Heart right ventricle (tissue), 16 donors: ENCODE data around the gene ADORA1. TPM values are rescaled to one million over a fixed set of nuclear protein-coding genes. Genes with fewer than 3 reads are reported as not detected.
A peak's percentile ranks its signal among the peaks of the same experiment; 100 is the strongest.

ENCODE experiments used
- ATAC-seq, 8 donors: fragments of 200-7000 bp; cut with Tn5 transposase; one replicate each; pipeline ENCODE4 v1.9.1; 2020; ENCODE audit warnings: mild to moderate bottlenecking in 8 of 8, moderate library complexity in 8 of 8, moderate number of reproducible peaks in 1 of 8
- DNase-seq, 2 donors: peaks; one replicate each; pipeline ENCODE4 v3.0.0-alpha.2; 2020
- H3K27ac ChIP-seq, 10 donors: fragments of 200-600 bp; sonication (generic) in 2 of 10; one replicate each; pipeline versions ENCODE4 v1.5.0 to v1.8.0; 2020 to 2022; ENCODE audit warnings: mild to moderate bottlenecking in 3 of 10
- H3K27me3 ChIP-seq, 7 donors: fragments of 200-600 bp; one replicate each; pipeline ENCODE4 v1.8.0; 2021 to 2022; ENCODE audit warnings: mild to moderate bottlenecking in 2 of 7
- H3K36me3 ChIP-seq, 9 donors: fragments of 200-600 bp; sonication (generic) in 1 of 9; one replicate each; pipeline versions ENCODE4 v1.5.0 to v1.8.0; 2020 to 2022; ENCODE audit warnings: mild to moderate bottlenecking in 2 of 9
- H3K4me1 ChIP-seq, 9 donors: fragments of 200-600 bp; sonication (generic) in 1 of 9; one replicate each; pipeline versions ENCODE4 v1.5.0 to v1.8.0; 2020 to 2022; ENCODE audit warnings: mild to moderate bottlenecking in 4 of 9
- H3K4me3 ChIP-seq, 10 donors: fragments of 200-600 bp; sonication (generic) in 2 of 10; one replicate each; pipeline versions ENCODE4 v1.5.0 to v1.8.0; 2020 to 2022; ENCODE audit warnings: mild to moderate bottlenecking in 7 of 10, moderate library complexity in 2 of 10
- H3K9me3 ChIP-seq, 11 donors: fragments of 200-600 bp in 10 of 11; sonication (generic) in 2 of 11; one replicate each; pipeline versions ENCODE4 v1.5.0 to v1.8.0; 2013 to 2022; ENCODE audit warnings: mild to moderate bottlenecking in 2 of 11, control low read depth in 1 of 11, moderate library complexity in 1 of 11
- WGBS, 2 donors: extraction: QIAGEN DNeasy Blood & Tissue Kit; methylation state at CpG; one replicate each; pipeline ENCODE4 v1.1.7; 2013; ENCODE audit warnings: inconsistent platforms in 1 of 2; 5-methylcytosine and 5-hydroxymethylcytosine counted together
- intact Hi-C, 10 donors: fragments of 100-400 bp; cut with DNase I; formaldehyde crosslinking; loops; one replicate each; pipeline versions ENCODE4 v1.11.1 to v1.14.2; 2022
- polyA plus RNA-seq, 2 donors: library from polyadenylated mRNA; stranded (reverse); fragments of 200-250 nt; gene quantifications; one replicate each; pipeline ENCODE4 v1.2.3, GENCODE V29; 2013
- total RNA-seq, 10 donors: library from RNA; stranded (reverse); fragmentation: NEBNext Ultra II Directional in 3 of 10; extraction: Animal tissue kit (Norgen Biotek cat#: 25700) in 3 of 10; gene quantifications; one replicate each; pipeline versions ENCODE4 v1.2.1 to v1.2.4, GENCODE V29; 2021 to 2023
- TF ChIP-seq, protein P1 (sequence below), 9 donors: fragments of 200-600 bp; sonication (generic) in 2 of 9; IDR thresholded peaks; one replicate each; pipeline versions ENCODE4 v1.5.0 to v1.8.0; 2021 to 2022; ENCODE audit warnings: antibody characterized with exemption in 9 of 9, mild to moderate bottlenecking in 5 of 9, moderate library complexity in 1 of 9
- donor health status: Arrhythmogenic right ventricular cardiomyopathy.
- donor health status: ischemic (EF 13 %, LVEDD 7.1; RV severe dilation, severe dysfunction).
- donor health status: healthy with polysubstance abuse.
- donor health status: DM: no; HTN: yes; CAD: no.
- donor health status: DM: no; HTN: no; CAD: no.
- donor health status: ischemic (EF 25% LVEDD 6.9; RV normal size, moderate dysfunction).
- donor health status: ischemic (EF 25% LVEDD 5.7; RV mildly dilated, moderate dysfunction).
- donor health status: healthy.
- donor health status: DM: yes; HTN: yes; CAD: no.
- donor health status: Ischemic cardiomyopathy.
- donor health status: ischemic (EF 35%, LVEDD 5.7; RV mildly dilated, moderate dysfunction).
- donor health status: nonischemic (EF 11% LVEDD 7.7; RV severe dilation, severe dysfunction).
- donor health status: DM: yes; HTN: yes; CAD: no.
- donor health status: PGD.
- donor health status: ischemic (EF 29% LVEDD 5.4; RV normal size, mild dysfunction).
- donor health status: nonischemic (EF 23%, LVEDD 6.1; RV moderate dilation, normal function).

The ADORA1 gene
- total and polyA plus RNA-seq, 12 donors = 1.8 to 12.2 (median 8.9) TPM

DNA sequence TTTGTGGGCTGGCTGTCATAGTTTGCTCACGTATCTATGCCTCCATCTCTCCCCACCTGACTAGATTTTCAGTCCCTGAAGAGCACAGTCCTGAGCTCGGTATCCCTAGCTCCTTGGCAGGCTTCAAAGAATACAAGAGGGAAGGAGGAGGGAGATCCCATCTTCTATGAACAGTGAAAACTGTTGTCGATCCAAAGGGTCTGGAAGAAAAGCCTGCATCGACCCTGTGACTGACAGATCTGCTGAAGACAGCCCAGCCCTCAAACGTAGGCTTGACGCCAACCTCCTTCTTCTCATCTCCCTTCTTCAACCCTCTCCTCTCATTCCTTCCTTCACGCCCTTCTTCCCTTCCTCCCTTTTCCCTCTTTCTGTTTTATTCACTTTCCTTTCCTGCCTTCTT lies 13.3 kb upstream of the ADORA1 start:
- peaks cover 0 to 55% (median 18%) of the 10 kb centered on the region in 7 donors for H3K27me3 ChIP-seq
- DNase-seq (no peak), ATAC-seq (no peak)
- intact Hi-C loops = no loop called here
- TF ChIP-seq, protein P1, sequence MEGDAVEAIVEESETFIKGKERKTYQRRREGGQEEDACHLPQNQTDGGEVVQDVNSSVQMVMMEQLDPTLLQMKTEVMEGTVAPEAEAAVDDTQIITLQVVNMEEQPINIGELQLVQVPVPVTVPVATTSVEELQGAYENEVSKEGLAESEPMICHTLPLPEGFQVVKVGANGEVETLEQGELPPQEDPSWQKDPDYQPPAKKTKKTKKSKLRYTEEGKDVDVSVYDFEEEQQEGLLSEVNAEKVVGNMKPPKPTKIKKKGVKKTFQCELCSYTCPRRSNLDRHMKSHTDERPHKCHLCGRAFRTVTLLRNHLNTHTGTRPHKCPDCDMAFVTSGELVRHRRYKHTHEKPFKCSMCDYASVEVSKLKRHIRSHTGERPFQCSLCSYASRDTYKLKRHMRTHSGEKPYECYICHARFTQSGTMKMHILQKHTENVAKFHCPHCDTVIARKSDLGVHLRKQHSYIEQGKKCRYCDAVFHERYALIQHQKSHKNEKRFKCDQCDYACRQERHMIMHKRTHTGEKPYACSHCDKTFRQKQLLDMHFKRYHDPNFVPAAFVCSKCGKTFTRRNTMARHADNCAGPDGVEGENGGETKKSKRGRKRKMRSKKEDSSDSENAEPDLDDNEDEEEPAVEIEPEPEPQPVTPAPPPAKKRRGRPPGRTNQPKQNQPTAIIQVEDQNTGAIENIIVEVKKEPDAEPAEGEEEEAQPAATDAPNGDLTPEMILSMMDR (IDR thresholded peaks at IDR 0.05) = no peak
- 75 to 78% methylated on average over 7 of the region's 7 CpGs for WGBS, 2 donors
- no peak overlapping the region for H3K27ac ChIP-seq
- H3K9me3 ChIP-seq = no peaks in the 10 kb centered on the region
- H3K4me1 ChIP-seq = peaks cover 0 to 12% (median 6%) of the 10 kb centered on the region in 9 donors
- no peak overlapping the region for H3K4me3 ChIP-seq
- H3K36me3 ChIP-seq = no peaks in the 10 kb centered on the region

DNA sequence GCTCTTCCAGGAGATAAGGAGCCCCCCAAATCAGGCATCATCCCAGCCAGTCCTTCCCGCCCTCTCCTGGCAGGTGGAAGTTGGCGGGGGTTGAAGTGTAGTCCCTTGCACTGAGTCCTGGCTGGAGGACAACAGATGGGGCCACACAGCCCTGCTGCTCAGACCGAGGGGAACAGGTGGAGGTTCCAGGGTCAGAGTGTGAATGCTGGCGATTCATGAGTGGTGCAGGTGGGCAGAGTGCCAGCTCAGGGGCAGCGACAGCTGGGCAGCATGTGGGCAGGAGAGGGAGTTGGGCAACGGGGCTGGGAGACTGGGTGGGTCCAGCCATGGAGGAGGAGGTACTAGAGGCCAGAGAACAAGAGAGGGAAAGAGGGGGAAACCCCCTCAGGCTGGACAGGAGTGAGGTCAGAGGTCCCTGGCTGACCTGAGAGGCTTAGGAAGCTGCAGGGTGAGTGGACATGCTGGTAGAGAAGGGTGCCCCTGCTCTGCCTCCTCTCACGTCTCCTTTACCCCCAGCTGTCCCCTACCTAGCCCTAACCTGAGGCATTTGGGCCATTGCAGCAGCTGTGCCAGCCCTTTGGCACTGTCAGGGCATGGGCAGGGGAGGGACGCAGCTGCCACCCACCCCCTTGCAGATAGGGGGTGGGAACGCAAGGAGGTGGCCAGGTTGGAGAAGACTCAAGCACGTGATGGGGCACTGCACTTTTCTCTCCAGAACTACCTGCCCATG lies 11.3 kb upstream of the ADORA1 start:
- WGBS, 2 donors = 74 to 77% methylated on average over 10 of the region's 10 CpGs
- Histone ChIP-seq H3K27me3 (peaks cover 0 to 54% (median 37%) of the 10 kb centered on the region in 7 donors), H3K4me1 (peaks cover 0 to 12% (median 6%) of the 10 kb centered on the region in 9 donors), H3K27ac (no peak overlapping the region), H3K4me3 (no peak overlapping the region), H3K36me3 (no peaks in the 10 kb centered on the region), H3K9me3 (no peaks in the 10 kb centered on the region)
- intact Hi-C loops = loop anchor here in 8 of 10 donors (2.0 to 5.0 kb wide), 5 partner anchors 56 to 101 kb away; no protein-coding TSS in a partner anchor
- no peak for DNase-seq
- TF ChIP-seq, protein P1 (IDR thresholded peaks at IDR 0.05) = no peak
- peak in 1 of 8 donors; percentile 11 for ATAC-seq

DNA sequence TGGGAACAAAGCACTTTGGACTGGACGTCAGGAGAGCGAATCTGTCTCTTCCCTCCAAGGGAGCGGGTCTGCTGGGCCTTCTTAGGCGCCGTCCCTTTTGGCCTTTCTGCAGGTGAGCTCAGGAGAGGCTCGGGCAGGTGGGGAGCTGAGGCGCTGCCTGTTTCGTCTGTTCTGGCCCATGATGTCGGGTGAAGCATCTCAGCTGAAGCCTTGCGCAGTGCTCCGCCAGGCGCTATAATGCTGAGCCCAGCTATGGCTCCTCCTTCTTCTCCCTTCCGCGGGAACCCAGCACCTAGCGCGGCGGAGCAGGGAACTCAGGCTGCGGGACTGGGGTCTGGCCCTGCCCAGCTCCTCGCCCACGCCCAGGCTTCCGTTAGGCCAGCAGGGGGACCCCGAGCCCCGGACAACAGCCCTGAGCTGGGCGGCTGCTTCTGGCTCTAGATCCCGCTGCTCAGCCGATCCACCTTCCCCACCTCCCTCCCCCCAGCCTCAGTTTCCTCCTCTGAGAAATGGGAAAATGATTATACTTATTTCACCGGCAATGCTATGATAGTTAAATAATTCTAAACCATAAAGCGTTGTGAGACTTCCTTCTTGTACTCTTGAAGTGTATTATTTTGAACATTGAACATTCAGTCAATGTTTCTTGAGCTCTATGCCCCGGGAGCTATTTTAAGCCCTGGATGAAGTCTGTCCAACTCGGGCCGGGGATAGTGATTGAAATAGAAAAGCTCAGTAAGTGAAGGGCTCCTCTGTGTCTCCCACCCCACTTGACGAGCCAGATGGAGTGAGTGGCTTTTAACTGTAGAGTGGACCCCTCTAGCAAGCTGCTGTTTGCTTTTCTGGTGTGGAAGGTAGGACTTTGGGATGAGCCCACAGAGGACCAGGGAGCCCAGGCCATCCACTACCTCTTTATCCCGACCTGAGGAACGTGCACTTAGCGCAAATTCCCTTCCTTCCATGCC lies 9.6 kb upstream of the ADORA1 start:
- Histone ChIP-seq H3K4me1 (peaks cover 0 to 12% (median 6%) of the 10 kb centered on the region in 9 donors), H3K27me3 (peaks cover 0 to 70% (median 39%) of the 10 kb centered on the region in 7 donors), H3K9me3 (no peaks in the 10 kb centered on the region), H3K36me3 (no peaks in the 10 kb centered on the region), H3K27ac (no peak overlapping the region), H3K4me3 (no peak overlapping the region)
- WGBS, 2 donors = 19 to 23% methylated on average over 35 of the region's 35 CpGs
- TF ChIP-seq, protein P1 (IDR thresholded peaks at IDR 0.05) = peak; percentile 49 to 88 (median 81)
- DNase-seq = peak; percentile 65 to 81
- intact Hi-C loops = loop anchor here (1.0 to 5.0 kb wide), 9 partner anchors 54 to 149 kb away; no protein-coding TSS in a partner anchor
- peak; percentile 92 to 97 (median 94) for ATAC-seq
